BJ (cell line): ENCODE data around the gene CAMSAP3. TPM values are rescaled to one million over a fixed set of nuclear protein-coding genes. Genes with fewer than 3 reads are reported as not detected.

Experiments used
- CTCF ChIA-PET: fragments of 350-600 bp; formaldehyde crosslinking; extraction: SDS; loops from one replicate; lab custom pipeline; 2021; ENCODE audit warnings: antibody characterized with exemption, inconsistent platforms; lab: Yijun Ruan, JAX
- POLR2A ChIA-PET: fragments of 300-600 bp; sonication (Branson Sonifier 250); formaldehyde crosslinking; extraction: SDS; loops from one replicate; lab custom pipeline; 2021; ENCODE audit warnings: antibody characterized with exemption; lab: Charles Lee
- DNase-seq: peaks from one replicate; pipeline ENCODE4 v3.0.0-alpha.2; 2011; ENCODE audit warnings: low read depth
- H3K27me3 ChIP-seq: 2 replicates; pipeline ENCODE4 v1.6.0; 2011; ENCODE audit warnings: low read length; ENCODE audit not compliant: control insufficient read depth, insufficient read depth
- H3K36me3 ChIP-seq: 2 replicates; pipeline ENCODE4 v1.5.1; 2011; ENCODE audit warnings: low read length; ENCODE audit not compliant: control insufficient read depth, insufficient read depth
- H3K4me3 ChIP-seq: 2 replicates; pipeline ENCODE4 v1.5.1; 2011; ENCODE audit warnings: low read depth, mild to moderate bottlenecking, control low read depth, low read length
- polyA plus RNA-seq: library from polyadenylated mRNA; depleted of rRNA; stranded (reverse); fragments of >200 nt; gene quantifications from 2 replicates; pipeline ENCODE4 v1.2.3, GENCODE V29; 2011
- TF ChIP-seq, protein P1 (sequence below): IDR thresholded peaks from 2 replicates; pipeline ENCODE4 v1.5.1; 2011; ENCODE audit warnings: low read depth, mild to moderate bottlenecking, control low read depth, inconsistent platforms, low read length, moderate library complexity; ENCODE audit not compliant: insufficient read depth

The CAMSAP3 gene
- polyA plus RNA-seq, 1 experiment = not detected

DNA sequence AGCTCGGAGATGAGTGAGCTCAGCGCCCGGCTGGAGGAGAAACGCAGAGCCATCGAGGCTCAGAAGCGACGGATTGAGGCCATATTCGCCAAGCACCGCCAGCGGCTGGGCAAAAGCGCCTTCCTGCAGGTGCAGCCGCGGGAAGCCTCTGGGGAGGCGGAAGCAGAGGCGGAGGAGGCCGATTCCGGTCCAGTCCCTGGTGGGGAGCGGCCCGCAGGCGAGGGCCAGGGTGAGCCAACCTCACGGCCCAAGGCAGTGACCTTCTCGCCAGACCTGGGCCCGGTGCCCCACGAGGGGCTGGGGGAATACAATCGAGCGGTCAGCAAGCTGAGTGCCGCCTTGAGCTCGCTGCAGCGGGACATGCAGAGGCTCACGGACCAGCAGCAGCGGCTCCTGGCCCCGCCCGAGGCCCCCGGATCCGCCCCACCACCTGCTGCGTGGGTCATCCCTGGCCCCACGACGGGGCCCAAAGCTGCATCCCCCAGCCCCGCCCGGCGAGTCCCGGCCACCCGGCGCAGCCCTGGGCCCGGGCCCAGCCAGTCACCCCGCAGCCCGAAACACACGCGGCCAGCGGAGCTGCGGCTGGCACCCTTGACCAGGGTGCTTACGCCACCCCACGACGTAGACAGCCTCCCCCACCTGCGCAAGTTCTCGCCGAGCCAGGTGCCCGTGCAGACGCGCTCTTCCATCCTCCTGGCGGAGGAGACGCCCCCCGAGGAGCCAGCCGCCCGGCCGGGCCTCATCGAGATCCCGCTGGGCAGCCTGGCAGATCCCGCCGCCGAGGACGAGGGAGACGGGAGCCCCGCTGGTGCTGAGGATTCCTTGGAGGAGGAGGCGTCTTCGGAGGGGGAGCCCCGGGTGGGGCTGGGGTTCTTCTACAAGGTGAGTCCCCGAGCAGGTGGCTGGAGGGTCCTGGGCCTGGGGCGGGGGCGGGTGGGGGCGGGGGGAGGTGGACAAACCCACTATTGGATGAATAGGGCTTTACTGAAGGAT is 16.9 kb downstream of the CAMSAP3 start:
- no peak overlapping the region for H3K4me3 ChIP-seq
- TF ChIP-seq, protein P1, sequence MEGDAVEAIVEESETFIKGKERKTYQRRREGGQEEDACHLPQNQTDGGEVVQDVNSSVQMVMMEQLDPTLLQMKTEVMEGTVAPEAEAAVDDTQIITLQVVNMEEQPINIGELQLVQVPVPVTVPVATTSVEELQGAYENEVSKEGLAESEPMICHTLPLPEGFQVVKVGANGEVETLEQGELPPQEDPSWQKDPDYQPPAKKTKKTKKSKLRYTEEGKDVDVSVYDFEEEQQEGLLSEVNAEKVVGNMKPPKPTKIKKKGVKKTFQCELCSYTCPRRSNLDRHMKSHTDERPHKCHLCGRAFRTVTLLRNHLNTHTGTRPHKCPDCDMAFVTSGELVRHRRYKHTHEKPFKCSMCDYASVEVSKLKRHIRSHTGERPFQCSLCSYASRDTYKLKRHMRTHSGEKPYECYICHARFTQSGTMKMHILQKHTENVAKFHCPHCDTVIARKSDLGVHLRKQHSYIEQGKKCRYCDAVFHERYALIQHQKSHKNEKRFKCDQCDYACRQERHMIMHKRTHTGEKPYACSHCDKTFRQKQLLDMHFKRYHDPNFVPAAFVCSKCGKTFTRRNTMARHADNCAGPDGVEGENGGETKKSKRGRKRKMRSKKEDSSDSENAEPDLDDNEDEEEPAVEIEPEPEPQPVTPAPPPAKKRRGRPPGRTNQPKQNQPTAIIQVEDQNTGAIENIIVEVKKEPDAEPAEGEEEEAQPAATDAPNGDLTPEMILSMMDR = no peak
- no peaks in the 10 kb centered on the region for H3K27me3 ChIP-seq
- CTCF ChIA-PET = interaction anchor here (0.6 kb wide), 1 partner anchor 14 kb away, joined by 3 read pairs; no protein-coding TSS in a partner anchor
- POLR2A ChIA-PET = no interaction called here
- DNase-seq = no peak
- no peaks in the 10 kb centered on the region; the same call in 1 of the 2 replicates for H3K36me3 ChIP-seq

DNA sequence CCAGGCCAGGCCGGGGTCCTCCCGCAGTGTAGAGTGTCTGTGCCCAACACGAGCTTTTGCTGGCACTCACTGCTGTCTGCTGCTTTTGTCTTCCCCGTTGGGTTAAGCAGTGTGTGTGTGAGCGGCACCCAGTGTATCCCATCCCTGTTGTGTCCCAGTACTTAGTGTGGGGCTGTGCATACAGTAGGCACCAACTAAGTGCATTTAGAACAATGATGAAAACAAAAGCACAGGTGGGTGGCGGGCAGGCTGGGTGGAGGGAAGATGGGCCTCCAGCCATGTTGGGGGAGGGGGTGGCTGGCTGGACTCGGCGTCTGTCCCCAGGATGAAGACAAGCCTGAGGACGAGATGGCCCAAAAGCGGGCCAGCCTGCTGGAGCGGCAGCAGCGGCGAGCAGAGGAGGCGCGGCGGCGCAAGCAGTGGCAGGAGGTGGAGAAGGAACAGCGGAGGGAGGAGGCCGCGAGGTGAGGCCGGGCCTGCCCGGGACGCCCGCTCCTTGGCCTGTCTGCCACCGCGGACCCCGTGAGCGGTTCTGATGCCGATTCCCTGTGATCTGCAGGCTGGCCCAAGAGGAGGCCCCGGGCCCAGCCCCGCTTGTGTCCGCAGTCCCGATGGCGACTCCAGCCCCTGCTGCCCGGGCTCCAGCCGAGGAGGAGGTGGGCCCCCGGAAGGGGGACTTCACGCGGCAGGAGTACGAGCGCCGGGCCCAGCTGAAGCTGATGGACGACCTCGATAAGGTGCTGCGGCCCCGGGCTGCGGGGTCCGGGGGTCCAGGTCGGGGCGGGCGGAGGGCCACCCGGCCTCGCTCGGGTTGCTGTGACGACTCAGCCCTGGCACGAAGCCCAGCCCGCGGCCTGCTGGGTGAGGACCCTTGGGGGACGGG is 19.4 kb downstream of the CAMSAP3 start:
- CTCF ChIA-PET = interaction anchor here (0.6 kb wide), 1 partner anchor 66 kb away, joined by 3 read pairs; the partner anchor contains the start of gene TRAPPC5
- Histone ChIP-seq H3K27me3 (no peaks in the 10 kb centered on the region), H3K36me3 (peaks cover 8% of the 10 kb centered on the region), H3K4me3 (no peak overlapping the region)
- TF ChIP-seq, protein P1 = no peak
- DNase-seq = no peak
- POLR2A ChIA-PET = no interaction called here

GRCh38 chr19:7617172-7617571 is 21.5 kb downstream of the CAMSAP3 start:
- H3K4me3 ChIP-seq = no peak overlapping the region
- TF ChIP-seq, protein P1 = no peak
- ChIA-PET CTCF (no interaction called here), POLR2A (no interaction called here)
- H3K27me3 ChIP-seq = no peaks in the 10 kb centered on the region
- no peak for DNase-seq
- peaks cover 16% of the 10 kb centered on the region for H3K36me3 ChIP-seq

GRCh38 chr19:7617735-7618134 is 22.1 kb downstream of the CAMSAP3 start:
- Histone ChIP-seq H3K27me3 (no peaks in the 10 kb centered on the region), H3K36me3 (peaks cover 18% of the 10 kb centered on the region), H3K4me3 (no peak overlapping the region)
- ChIA-PET CTCF (no interaction called here), POLR2A (no interaction called here)
- TF ChIP-seq, protein P1 = no peak
- DNase-seq = no peak
